Measurements from ENCODE around the gene RPS27.
A peak's percentile ranks its signal among the peaks of the same experiment; 100 is the strongest.

RPS27 gene

DNA sequence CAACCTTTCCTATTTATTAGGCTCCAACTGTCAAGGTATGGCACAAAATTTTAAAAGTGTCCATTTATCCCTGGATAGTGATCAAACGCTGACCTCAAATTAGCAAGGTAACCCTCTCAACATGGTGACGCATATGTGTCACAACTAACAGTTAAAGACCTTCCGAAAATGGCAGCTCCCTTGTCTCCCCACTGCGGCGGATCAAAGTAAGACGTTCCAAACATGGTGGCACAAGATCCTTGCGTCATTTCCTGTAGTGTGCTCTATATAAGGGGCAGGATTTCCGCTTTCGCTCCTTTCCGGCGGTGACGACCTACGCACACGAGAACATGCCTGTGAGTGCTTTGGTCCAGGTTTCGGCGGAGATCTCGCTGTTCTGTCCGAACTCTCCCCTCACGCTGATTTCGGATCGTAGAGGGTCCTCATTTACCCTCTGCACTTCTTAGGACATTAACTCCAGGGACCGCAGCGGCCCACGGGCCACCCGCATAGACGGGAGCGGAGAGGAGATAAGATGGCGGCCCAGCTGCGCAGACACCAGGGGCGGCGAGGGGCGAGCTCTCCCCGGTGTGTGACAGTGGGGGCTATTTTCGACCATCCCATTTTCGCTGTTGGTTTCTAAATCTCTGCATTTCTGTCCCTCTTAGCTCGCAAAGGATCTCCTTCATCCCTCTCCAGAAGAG lies at the start of gene RPS27:
Gene RPS27, plus strand, starts transcription at position 295 of the 683 bp plus-strand sequence. Its CDS starts 35 bp downstream, at position 330.
- TF ChIP-seq, protein P1, sequence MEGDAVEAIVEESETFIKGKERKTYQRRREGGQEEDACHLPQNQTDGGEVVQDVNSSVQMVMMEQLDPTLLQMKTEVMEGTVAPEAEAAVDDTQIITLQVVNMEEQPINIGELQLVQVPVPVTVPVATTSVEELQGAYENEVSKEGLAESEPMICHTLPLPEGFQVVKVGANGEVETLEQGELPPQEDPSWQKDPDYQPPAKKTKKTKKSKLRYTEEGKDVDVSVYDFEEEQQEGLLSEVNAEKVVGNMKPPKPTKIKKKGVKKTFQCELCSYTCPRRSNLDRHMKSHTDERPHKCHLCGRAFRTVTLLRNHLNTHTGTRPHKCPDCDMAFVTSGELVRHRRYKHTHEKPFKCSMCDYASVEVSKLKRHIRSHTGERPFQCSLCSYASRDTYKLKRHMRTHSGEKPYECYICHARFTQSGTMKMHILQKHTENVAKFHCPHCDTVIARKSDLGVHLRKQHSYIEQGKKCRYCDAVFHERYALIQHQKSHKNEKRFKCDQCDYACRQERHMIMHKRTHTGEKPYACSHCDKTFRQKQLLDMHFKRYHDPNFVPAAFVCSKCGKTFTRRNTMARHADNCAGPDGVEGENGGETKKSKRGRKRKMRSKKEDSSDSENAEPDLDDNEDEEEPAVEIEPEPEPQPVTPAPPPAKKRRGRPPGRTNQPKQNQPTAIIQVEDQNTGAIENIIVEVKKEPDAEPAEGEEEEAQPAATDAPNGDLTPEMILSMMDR (IDR thresholded peaks at IDR 0.05; ENCODE audit: insufficient read depth, missing control alignments), result no peak
- FAIRE-seq (peak; percentile 92), DNase-seq (ENCODE audit: insufficient read length, low spot score) (peak; percentile 98)

DNA sequence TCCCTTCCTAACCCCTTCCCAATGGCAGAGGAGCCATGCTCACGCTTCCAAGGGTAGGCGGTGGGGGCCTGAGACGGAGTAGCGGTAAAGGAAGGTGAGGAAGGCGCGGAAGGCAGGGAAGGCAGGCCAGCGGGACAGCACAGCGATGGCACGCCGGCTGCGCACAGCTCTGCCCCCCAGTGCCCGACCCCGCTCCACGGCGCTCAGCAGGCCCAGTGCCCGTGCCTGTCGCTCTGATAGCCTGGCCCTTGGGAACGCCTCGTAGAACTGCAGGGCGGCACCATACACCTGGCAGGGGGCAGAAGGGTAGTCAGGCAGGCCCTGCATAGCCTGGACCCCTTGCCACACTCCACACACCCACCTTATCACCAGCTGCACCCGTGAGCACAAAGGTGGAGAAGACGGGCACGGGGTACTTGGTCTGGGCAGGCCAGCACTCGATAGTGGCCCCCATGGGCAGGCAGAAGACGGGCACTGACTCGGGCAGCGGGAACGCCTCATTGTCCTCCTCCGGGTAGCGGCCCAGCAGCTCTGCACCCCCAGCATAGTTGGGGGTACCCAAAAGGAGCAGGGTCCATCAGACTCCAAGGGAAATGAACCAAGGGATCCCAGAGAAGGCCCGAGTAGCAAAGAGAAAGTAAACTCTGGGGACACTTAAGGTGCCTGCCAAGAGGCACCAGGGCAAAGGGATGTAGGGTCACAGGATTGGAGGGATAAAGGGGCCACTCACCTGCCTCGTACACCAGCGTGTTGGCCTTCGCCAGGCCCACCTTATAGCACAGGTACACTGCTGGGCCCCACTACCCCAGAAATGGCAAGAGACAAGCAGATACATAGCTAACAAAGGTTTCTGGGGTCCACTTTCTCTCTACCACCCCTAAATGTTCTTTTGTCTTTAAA lies 48.5 kb upstream of the RPS27 start:
- DNase-seq (ENCODE audit: insufficient read length, low spot score) (no peak), FAIRE-seq (no peak)
- TF ChIP-seq, protein P1 (IDR thresholded peaks at IDR 0.05; ENCODE audit: insufficient read depth, missing control alignments), result no peak

DNA sequence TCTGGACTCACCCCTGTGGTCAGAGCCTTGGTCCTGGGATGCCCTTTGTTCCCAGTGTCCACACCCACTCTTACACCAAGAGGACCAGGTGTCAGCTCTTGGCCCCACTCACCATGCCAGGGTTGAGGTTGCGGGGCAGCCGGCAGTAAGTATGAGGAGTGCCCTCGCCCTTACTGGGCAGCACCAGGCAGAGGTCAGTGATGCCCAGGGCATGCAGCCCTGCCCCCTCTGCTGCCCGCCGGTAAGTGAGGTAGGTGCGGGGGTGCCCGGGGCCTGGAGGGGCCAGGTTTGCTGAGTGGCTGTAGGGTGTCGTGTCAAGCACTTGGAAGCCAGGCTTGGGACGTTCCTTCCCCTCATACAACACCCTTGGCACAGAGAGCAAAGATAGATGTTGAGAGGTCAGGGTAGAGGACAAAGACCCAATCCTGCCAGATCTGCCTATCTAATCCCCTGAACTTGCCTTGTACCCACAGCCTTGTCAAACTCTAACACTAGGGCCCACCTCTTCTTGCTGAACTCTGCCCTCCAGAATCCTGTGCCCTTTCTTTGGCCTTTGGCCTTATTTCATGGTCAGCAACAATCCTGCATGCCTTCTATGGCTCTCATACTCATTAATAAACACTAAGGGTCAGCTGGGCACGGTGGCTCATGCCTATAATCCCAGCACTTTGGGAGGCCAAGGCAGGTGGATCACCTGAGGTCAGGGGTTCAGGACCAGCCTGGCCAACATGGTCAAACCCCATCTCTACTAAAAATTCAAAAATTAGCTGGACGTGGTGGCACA lies 47.6 kb upstream of the RPS27 start:
- FAIRE-seq (no peak), DNase-seq (ENCODE audit: insufficient read length, low spot score) (no peak)
- TF ChIP-seq, protein P1 (IDR thresholded peaks at IDR 0.05; ENCODE audit: insufficient read depth, missing control alignments), result no peak

DNA sequence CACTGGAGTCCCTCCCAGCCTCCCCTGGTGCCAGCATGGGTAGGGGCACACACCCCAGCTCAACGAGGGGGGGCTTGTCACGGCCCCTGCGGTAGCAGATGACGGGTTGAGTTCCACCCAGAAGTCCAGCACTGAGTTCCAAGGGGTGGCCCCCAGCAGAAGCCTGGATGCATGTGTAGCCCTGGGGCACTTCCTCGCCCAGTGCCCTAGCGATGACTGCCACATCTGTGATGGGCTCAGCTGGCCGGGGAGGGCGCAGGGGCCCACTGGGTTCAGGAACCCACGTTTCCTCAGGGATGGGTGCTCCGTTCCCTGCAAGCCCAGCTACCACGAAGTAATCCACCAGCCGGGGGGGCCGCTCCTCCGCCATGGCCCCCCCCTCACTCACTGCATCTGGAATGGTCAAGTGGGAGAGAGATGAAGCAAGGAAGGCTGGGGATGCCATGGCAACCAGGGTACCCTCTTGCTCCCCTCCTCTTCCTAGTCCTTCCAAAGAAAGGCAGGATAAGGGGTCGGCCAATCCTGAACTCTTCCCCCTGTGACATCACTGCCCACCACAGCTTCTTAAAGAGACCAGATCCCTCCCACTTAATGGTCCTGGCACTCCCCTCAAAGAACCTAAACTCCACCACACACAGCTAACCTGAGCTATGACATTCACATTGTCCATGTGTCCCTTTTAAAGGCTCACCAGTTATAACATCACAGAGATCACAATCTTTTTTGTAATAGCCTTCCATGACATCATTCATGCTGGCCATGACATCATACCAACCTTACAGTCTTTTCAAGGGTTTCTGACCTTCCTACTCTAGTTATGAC lies 46.3 kb upstream of the RPS27 start:
- DNase-seq (ENCODE audit: insufficient read length, low spot score), result no peak
- peak; percentile 58 for FAIRE-seq
- TF ChIP-seq, protein P1 (IDR thresholded peaks at IDR 0.05; ENCODE audit: insufficient read depth, missing control alignments), result no peak

DNA sequence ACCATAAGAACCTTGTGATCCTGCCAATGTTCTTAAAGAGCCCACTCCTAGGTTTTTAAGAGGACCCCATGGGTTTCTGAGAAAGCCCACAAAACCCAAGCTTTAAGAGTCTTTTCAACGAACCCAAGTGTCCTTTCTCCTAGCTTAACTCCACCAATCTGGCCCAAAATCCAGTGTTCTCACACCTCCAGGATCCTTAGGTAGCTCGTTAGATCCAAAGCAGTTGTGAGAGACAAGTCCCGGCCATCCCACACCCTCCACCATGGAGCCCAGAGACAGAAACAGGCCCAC lies 45.8 kb upstream of the RPS27 start:
- DNase-seq (ENCODE audit: insufficient read length, low spot score) (no peak), FAIRE-seq (no peak)
- TF ChIP-seq, protein P1 (IDR thresholded peaks at IDR 0.05; ENCODE audit: insufficient read depth, missing control alignments), result no peak

DNA sequence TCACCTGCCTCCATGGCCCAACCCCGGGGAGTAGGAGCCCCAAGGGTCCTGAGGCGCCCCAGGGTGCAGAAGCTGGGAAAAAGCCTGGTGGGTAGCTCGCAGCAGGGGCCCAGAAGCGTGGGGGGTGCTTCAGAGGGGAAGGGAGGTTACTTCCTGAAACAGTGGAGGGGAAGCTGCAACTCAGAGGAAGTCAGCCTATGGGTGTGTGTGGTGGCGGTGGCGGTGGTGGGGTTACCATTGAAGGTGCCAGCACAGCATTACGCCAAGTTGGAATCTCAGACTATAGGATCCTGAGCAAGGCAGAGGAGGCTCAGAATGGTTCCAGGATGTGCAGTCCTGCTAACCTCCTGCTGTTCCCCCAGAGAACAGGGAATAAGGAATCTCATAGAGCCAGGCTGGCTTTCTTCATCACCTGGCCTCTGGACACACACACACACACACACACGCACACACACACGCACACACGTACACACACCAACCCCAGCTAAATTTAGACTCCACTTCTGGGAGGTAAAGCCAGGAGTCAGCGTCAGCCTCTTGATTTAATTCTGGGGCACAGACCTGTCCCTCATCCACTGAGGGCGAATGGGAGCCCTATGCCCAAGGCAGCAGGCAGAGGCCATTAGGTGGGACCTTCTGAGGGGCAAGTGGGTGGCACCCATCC lies 45.3 kb upstream of the RPS27 start:
- FAIRE-seq, result no peak
- DNase-seq (ENCODE audit: insufficient read length, low spot score), result no peak
- TF ChIP-seq, protein P1 (IDR thresholded peaks at IDR 0.05; ENCODE audit: insufficient read depth, missing control alignments), result no peak
